Ovary (tissue), 9 donors: ENCODE results near the gene SEC61B. TPM values are rescaled to one million over a fixed set of nuclear protein-coding genes. Genes with fewer than 3 reads are reported as not detected.

ENCODE experiments used
- DNase-seq, 5 donors: peaks; one replicate each; pipeline ENCODE4 v3.0.0-alpha.2; 2019 to 2020
- H3K27ac ChIP-seq, 2 donors: fragments of 200-600 bp; one replicate each; pipeline versions ENCODE4 v1.5.1 to v1.8.0; 2019 to 2022
- H3K27me3 ChIP-seq: fragments of 200-600 bp; one replicate; pipeline ENCODE4 v1.8.0; 2022
- H3K36me3 ChIP-seq: fragments of 200-600 bp; sonication (generic); one replicate; pipeline ENCODE4 v1.5.1; 2019
- H3K4me1 ChIP-seq: one replicate; pipeline ENCODE4 v1.8.1; 2013; ENCODE audit warnings: mild to moderate bottlenecking, moderate library complexity; ENCODE audit not compliant: insufficient read depth
- H3K4me3 ChIP-seq: fragments of 200-600 bp; sonication (generic); one replicate; pipeline ENCODE4 v1.5.1; 2017
- H3K9me3 ChIP-seq, 2 donors: fragments of 200-600 bp in 1 of 2; sonication (generic) in 1 of 2; one replicate each; pipeline versions ENCODE4 v1.5.1 to v1.8.1; 2013 to 2019; ENCODE audit warnings: mild to moderate bottlenecking in 1 of 2, moderate library complexity in 1 of 2
- CTCF ChIP-seq, 3 donors: fragments of 450-650 bp in 2 of 3; fragments of 200-600 bp in 1 of 3; IDR thresholded peaks; one replicate each; pipeline versions ENCODE4 v1.5.1 to v1.8.0; 2016 to 2022; ENCODE audit warnings: antibody characterized with exemption in 3 of 3, mild to moderate bottlenecking in 1 of 3
- EP300 ChIP-seq: sonication (generic); formaldehyde crosslinking; IDR thresholded peaks from one replicate; pipeline ENCODE4 v1.6.1; 2017; ENCODE audit warnings: antibody characterized with exemption
- POLR2A ChIP-seq: fragments of 450-650 bp; IDR thresholded peaks from one replicate; pipeline ENCODE4 v1.6.1; 2017; ENCODE audit warnings: antibody characterized with exemption, mild to moderate bottlenecking, moderate library complexity
- WGBS, 3 donors: extraction: QIAGEN DNeasy Blood & Tissue Kit in 1 of 3; methylation state at CpG; one replicate each; pipeline versions ENCODE4 v1.1.5 to v1.1.7; 2013 to 2017; 5-methylcytosine and 5-hydroxymethylcytosine counted together
- intact Hi-C, 4 donors: fragments of 100-400 bp; cut with DNase I; formaldehyde crosslinking; loops; one replicate each; pipeline versions ENCODE4 v1.11.0 to v1.15.1; 2022 to 2023
- polyA plus RNA-seq, 2 donors: library from polyadenylated mRNA; stranded (reverse); fragments of 200-250 nt in 1 of 2; fragments of 350-450 nt in 1 of 2; fragmentation: Illumina TruSeq in 1 of 2; extraction: RNeasy Lipid Tissue Mini Kit (QIAGEN cat#74804) in 1 of 2; gene quantifications; one replicate each; pipeline ENCODE4 v1.2.3, GENCODE V29; 2013 to 2014
- total RNA-seq, 7 donors: library from RNA; depleted of rRNA in 2 of 7; stranded (reverse); fragments of >200 nt in 2 of 7; fragmentation: NEBNext Ultra II Directional in 3 of 7; extraction: Animal tissue kit (Norgen Biotek cat#: 25700) in 3 of 7; gene quantifications; one replicate each; pipeline versions ENCODE4 v1.1.0 to v1.2.4, GENCODE V29; 2016 to 2023
- donor health status: DM: no; HTN: no; CAD: no; lungs with moderate emphysema.
- donor health status: DM: no; HTN: no; CAD: no.
- donor health status: Bipolar disorder and iron deficiency.
- donor health status: DM: yes; HTN: yes; CAD: no.
- donor health status: DM: no; HTN: no; CAD: no.
- donor health status: DM: yes; HTN: yes; CAD: no.

The SEC61B gene
- total and polyA plus RNA-seq, 9 donors = 80.1 to 196 (median 130) TPM

- intact Hi-C loops = loop anchor here in 2 of 4 donors (5.0 to 10.0 kb wide), 2 partner anchors 1135 to 1407 kb away; no protein-coding TSS in a partner anchor
- 76 to 85% (median 81%) methylated on average over 4 of the region's 4 CpGs for WGBS, 3 donors
- no peaks in the 10 kb centered on the region for H3K27me3 ChIP-seq
Observed at GRCh38 chr9:99187311-99187710, 34.8 kb upstream of the SEC61B start.

GRCh38 chr9:99189186-99189585 lies 32.9 kb upstream of the SEC61B start:
- Histone ChIP-seq H3K27me3 (no peaks in the 10 kb centered on the region), H3K27ac (no peak overlapping the region), H3K4me3 (no peak overlapping the region), H3K9me3 (no peaks in the 10 kb centered on the region), H3K4me1 (peaks cover 3% of the 10 kb centered on the region), H3K36me3 (no peaks in the 10 kb centered on the region)
- 57 to 81% (median 75%) methylated on average over 2 of the region's 2 CpGs for WGBS, 3 donors
- DNase-seq = no peak
- TF ChIP-seq CTCF (IDR thresholded peaks at IDR 0.05) = no peak
- no peak for TF ChIP-seq POLR2A
- TF ChIP-seq EP300 = no peak
- intact Hi-C loops = loop anchor here in 2 of 4 donors (5.0 to 10.0 kb wide), 2 partner anchors 1133 to 1406 kb away; no protein-coding TSS in a partner anchor

More at GRCh38 chr9:99187311-99187710, 34.8 kb upstream of the SEC61B start:
- peaks cover 3% of the 10 kb centered on the region for H3K4me1 ChIP-seq
- H3K9me3 ChIP-seq = no peaks in the 10 kb centered on the region
- DNase-seq = no peak
- no peak for TF ChIP-seq CTCF (IDR thresholded peaks at IDR 0.05)
- TF ChIP-seq EP300 = no peak
- no peak for TF ChIP-seq POLR2A
- no peaks in the 10 kb centered on the region for H3K36me3 ChIP-seq
- H3K4me3 ChIP-seq = no peak overlapping the region
- no peak overlapping the region for H3K27ac ChIP-seq

- intact Hi-C loops = loop anchor here in 2 of 4 donors (5.0 to 10.0 kb wide), 2 partner anchors 1132 to 1405 kb away; no protein-coding TSS in a partner anchor
- Histone ChIP-seq H3K36me3 (no peaks in the 10 kb centered on the region), H3K27ac (no peak overlapping the region), H3K4me3 (no peak overlapping the region), H3K27me3 (no peaks in the 10 kb centered on the region), H3K4me1 (peaks cover under 1% of the 10 kb centered on the region), H3K9me3 (no peaks in the 10 kb centered on the region)
- no peak for TF ChIP-seq CTCF (IDR thresholded peaks at IDR 0.05)
- TF ChIP-seq POLR2A = no peak
- TF ChIP-seq EP300 = no peak
- no peak for DNase-seq
- 66 to 73% (median 70%) methylated on average over 8 of the region's 8 CpGs for WGBS, 3 donors
Observed at GRCh38 chr9:99189887-99190596, 32.0 kb upstream of the SEC61B start.

GRCh38 chr9:99190597-99191283 lies 31.3 kb upstream of the SEC61B start:
- no peak for TF ChIP-seq POLR2A
- no peak for TF ChIP-seq CTCF (IDR thresholded peaks at IDR 0.05)
- no peak for TF ChIP-seq EP300
- no peak for DNase-seq
- no peaks in the 10 kb centered on the region for H3K4me1 ChIP-seq

More at GRCh38 chr9:99190597-99191283, 31.3 kb upstream of the SEC61B start:
- 73 to 97% (median 97%) methylated on average over 3 of the region's 3 CpGs for WGBS, 3 donors
- no peaks in the 10 kb centered on the region for H3K9me3 ChIP-seq
- intact Hi-C loops = no loop called here
- no peaks in the 10 kb centered on the region for H3K27me3 ChIP-seq
- no peak overlapping the region for H3K4me3 ChIP-seq
- no peak overlapping the region for H3K27ac ChIP-seq
- H3K36me3 ChIP-seq = no peaks in the 10 kb centered on the region
